OCI-LY1 (cell line): Measurements from ENCODE around the gene RAPGEF2.
A peak's percentile ranks its signal among the peaks of the same experiment; 100 is the strongest.

Experiments used
- H2AFZ ChIP-seq: fragments of 200-600 bp; sonication (generic), shearing (Covaris generic); 2 replicates; pipeline ENCODE4 v1.6.0; 2014; ENCODE audit warnings: antibody characterized with exemption, mild to moderate bottlenecking, low read length
- H3F3A ChIP-seq: fragments of 200-600 bp; sonication (generic), shearing (Covaris generic); 2 replicates; pipeline ENCODE4 v1.6.0; 2014; ENCODE audit warnings: mild to moderate bottlenecking, antibody characterized with exemption, low read length, moderate library complexity; ENCODE audit not compliant: insufficient read depth
- H3K27ac ChIP-seq: fragments of 200-600 bp; sonication (generic); 2 replicates; pipeline ENCODE4 v1.5.1; 2014; ENCODE audit warnings: low read length, mixed run types, mild to moderate bottlenecking, low read depth; ENCODE audit not compliant: poor library complexity, severe bottlenecking
- H3K27me3 ChIP-seq: fragments of 200-600 bp; sonication (generic); 2 replicates; pipeline ENCODE4 v1.6.0; 2014; ENCODE audit warnings: antibody characterized with exemption, mild to moderate bottlenecking, low read length, moderate library complexity; ENCODE audit not compliant: insufficient read depth
- H3K36me3 ChIP-seq: fragments of 200-600 bp; sonication (generic); 2 replicates; pipeline ENCODE4 v1.6.1; 2014; ENCODE audit warnings: mild to moderate bottlenecking, antibody characterized with exemption, low read length, moderate library complexity, mixed read lengths; ENCODE audit not compliant: insufficient read depth
- H3K4me1 ChIP-seq: fragments of 200-600 bp; sonication (generic); 2 replicates; pipeline ENCODE4 v1.5.1; 2014; ENCODE audit warnings: mild to moderate bottlenecking, low read length, moderate library complexity; ENCODE audit not compliant: insufficient read depth, severe bottlenecking
- H3K4me2 ChIP-seq: fragments of 200-600 bp; sonication (generic), shearing (Covaris generic); 2 replicates; pipeline ENCODE4 v1.6.1; 2014; ENCODE audit warnings: low read length
- H3K4me3 ChIP-seq: fragments of 200-600 bp; sonication (generic); 2 replicates; pipeline ENCODE4 v1.5.1; 2014; ENCODE audit warnings: low read length, low read depth, mild to moderate bottlenecking, mixed read lengths; ENCODE audit not compliant: poor library complexity, severe bottlenecking
- H3K79me2 ChIP-seq: fragments of 200-600 bp; shearing (Covaris generic); 2 replicates; pipeline ENCODE4 v1.6.1; 2016; ENCODE audit warnings: mixed run types, low read length, mixed read lengths; ENCODE audit not compliant: insufficient read depth
- H3K9ac ChIP-seq: fragments of 200-600 bp; sonication (generic), shearing (Covaris generic); 2 replicates; pipeline ENCODE4 v1.6.1; 2014; ENCODE audit warnings: mild to moderate bottlenecking, low read length, mixed read lengths
- H3K9me2 ChIP-seq: fragments of 200-600 bp; sonication (generic), shearing (Covaris generic); 2 replicates; pipeline ENCODE4 v1.6.1; 2014; ENCODE audit warnings: low read depth, mild to moderate bottlenecking, low read length, mixed read lengths
- H3K9me3 ChIP-seq: fragments of 200-600 bp; shearing (Covaris generic); 2 replicates; pipeline ENCODE4 v1.6.1; 2014; ENCODE audit warnings: low read length, mixed read lengths
- H4K20me1 ChIP-seq: fragments of 200-600 bp; sonication (generic), shearing (Covaris generic); 2 replicates; pipeline ENCODE4 v1.6.0; 2016; ENCODE audit warnings: mild to moderate bottlenecking, low read length; ENCODE audit not compliant: insufficient read depth
- EZH2 ChIP-seq: fragments of 200-600 bp; sonication (generic), shearing (Covaris generic); IDR thresholded peaks from 2 replicates; pipeline ENCODE4 v1.8.0; 2017; ENCODE audit warnings: borderline replicate concordance, mixed run types, mild to moderate bottlenecking, antibody characterized with exemption, low read length, moderate library complexity, mixed read lengths
- TF ChIP-seq, protein P1 (sequence below): fragments of 200-600 bp; sonication (generic), shearing (Covaris generic); IDR thresholded peaks from 2 replicates; pipeline ENCODE4 v1.5.1; 2017; ENCODE audit warnings: mild to moderate bottlenecking, antibody characterized with exemption, low read length, moderate library complexity, mixed read lengths

The RAPGEF2 gene

DNA sequence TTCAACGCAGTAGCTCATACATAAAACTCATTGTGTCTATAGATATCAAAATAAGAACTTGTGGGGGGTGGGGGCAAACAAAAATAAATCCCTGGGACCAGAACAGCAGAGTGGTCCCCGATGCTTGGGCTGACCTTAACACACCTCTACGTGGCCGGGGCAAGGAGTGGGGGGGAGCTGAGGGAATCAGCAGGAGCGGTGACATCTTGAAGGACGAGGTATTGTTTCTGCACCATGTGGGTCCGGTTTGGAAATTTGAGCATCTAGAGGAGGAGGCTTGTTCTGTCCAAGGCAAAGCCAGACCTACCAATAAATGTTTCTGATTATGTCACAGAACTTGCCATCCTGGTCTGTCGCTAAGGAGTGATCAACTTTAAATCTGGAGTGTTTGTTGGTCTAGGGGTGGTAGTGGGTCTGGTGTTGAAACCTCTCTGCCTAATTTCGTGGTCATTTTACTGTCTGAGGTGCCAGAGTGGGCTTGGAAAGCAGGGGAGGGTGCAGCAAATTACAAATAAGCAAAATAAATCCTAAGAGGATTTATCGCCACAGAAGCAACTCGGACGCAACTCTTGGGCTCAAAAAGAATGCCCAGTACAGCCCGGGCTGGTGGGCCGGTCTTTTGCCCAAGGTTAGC lies 774 bp upstream of the RAPGEF2 start:
- H3K27ac ChIP-seq, result no peak overlapping the region
- H3K4me1 ChIP-seq, result peaks cover 15% of the 10 kb centered on the region
- no peak for TF ChIP-seq EZH2
- TF ChIP-seq, protein P1, sequence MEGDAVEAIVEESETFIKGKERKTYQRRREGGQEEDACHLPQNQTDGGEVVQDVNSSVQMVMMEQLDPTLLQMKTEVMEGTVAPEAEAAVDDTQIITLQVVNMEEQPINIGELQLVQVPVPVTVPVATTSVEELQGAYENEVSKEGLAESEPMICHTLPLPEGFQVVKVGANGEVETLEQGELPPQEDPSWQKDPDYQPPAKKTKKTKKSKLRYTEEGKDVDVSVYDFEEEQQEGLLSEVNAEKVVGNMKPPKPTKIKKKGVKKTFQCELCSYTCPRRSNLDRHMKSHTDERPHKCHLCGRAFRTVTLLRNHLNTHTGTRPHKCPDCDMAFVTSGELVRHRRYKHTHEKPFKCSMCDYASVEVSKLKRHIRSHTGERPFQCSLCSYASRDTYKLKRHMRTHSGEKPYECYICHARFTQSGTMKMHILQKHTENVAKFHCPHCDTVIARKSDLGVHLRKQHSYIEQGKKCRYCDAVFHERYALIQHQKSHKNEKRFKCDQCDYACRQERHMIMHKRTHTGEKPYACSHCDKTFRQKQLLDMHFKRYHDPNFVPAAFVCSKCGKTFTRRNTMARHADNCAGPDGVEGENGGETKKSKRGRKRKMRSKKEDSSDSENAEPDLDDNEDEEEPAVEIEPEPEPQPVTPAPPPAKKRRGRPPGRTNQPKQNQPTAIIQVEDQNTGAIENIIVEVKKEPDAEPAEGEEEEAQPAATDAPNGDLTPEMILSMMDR, result no peak
- H2AFZ ChIP-seq, result no peak overlapping the region
- H3K79me2 ChIP-seq, result no peaks in the 10 kb centered on the region
- H3F3A ChIP-seq, result no peaks in the 10 kb centered on the region
- H3K4me2 ChIP-seq, result peak overlapping the region; percentile 87
- peak overlapping the region; percentile 79 for H3K4me3 ChIP-seq
- H4K20me1 ChIP-seq, result no peaks in the 10 kb centered on the region
- H3K27me3 ChIP-seq, result no peaks in the 10 kb centered on the region
- no peaks in the 10 kb centered on the region for H3K9me2 ChIP-seq
- H3K9ac ChIP-seq, result no peak overlapping the region
- H3K36me3 ChIP-seq, result no peaks in the 10 kb centered on the region
- no peaks in the 10 kb centered on the region for H3K9me3 ChIP-seq

DNA sequence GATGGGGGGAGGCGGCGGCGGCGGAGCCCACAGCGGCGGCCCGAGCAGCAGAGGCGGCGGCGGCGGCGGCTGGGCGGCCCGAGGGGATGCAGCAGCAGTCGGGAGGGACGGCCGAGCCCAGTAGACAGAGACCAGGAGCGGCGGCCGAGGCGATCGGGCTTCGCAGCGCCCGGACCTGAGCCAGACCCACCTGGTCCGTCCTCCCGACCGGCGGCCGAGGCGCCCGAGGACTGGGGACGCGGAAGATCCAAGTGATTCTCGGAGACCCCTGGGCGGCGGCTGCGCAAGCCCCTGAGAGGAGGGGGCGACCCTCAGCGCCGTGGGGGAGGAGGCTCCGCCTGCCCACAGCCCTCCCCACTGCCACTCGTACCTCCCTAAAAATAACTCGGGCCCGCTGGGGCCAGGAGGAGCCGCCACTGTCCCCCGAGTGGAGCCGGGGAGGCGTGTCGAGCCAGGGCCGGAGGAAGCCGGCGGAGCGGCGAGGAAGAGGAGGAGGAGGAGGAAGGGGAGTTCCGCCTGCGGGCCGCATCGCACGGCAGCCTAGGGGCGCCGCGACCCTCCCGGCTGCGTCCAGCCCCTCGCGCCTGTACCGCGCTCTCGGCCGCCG lies 608 bp downstream of the RAPGEF2 start:
- H3K9me2 ChIP-seq, result no peaks in the 10 kb centered on the region
- no peaks in the 10 kb centered on the region for H4K20me1 ChIP-seq
- no peaks in the 10 kb centered on the region for H3K9me3 ChIP-seq
- no peak overlapping the region for H2AFZ ChIP-seq
- H3K27ac ChIP-seq, result no peak overlapping the region
- H3F3A ChIP-seq, result no peaks in the 10 kb centered on the region
- H3K4me3 ChIP-seq, result peak overlapping the region; percentile 79
- peaks cover 15% of the 10 kb centered on the region for H3K4me1 ChIP-seq
- no peaks in the 10 kb centered on the region for H3K36me3 ChIP-seq
- TF ChIP-seq, protein P1, result no peak
- TF ChIP-seq EZH2, result no peak
- H3K27me3 ChIP-seq, result no peaks in the 10 kb centered on the region
- H3K9ac ChIP-seq, result peak overlapping the region; percentile 60
- H3K79me2 ChIP-seq, result no peaks in the 10 kb centered on the region
- H3K4me2 ChIP-seq, result peak overlapping the region; percentile 87

DNA sequence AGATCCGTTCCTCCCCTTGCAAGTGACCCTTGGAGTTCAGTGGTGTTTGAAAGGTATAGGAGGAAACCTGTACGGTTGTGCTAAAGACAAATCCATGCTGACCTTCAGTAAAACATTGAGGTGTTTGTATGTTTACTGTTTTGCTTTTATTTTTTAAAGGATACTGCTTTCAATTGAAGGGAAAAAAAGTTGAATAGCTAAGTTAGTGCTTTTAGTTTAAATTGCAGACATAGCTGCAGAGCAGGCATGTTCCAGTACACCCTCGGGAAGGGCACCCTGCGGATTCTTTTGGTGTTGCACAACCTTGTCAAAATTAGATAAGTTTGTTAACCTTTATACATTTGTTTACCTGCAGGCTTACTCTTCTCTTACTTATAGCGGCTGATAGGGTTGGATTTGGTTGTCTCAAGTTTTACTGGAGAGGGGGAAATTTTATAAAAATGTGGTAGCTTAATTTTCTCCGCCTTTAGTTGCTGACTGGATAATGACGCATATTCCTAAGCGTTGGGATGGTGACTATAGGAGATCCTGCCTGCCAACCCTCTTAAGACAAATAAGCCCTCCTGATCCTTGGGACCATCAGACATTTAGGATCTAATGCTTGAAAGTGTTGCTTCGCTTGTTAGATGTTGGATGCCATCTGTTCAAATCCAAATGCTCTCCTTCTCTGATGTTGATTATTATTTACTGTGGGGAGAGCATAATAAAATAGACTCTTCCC lies 2.0 kb downstream of the RAPGEF2 start:
- Histone ChIP-seq H3K27ac (no peak overlapping the region), H3K79me2 (no peaks in the 10 kb centered on the region), H3K4me2 (peak overlapping the region; percentile 62), H3K9me2 (no peaks in the 10 kb centered on the region), H3K36me3 (no peaks in the 10 kb centered on the region), H3K9ac (no peak overlapping the region), H4K20me1 (no peaks in the 10 kb centered on the region), H3K9me3 (no peaks in the 10 kb centered on the region), H3K4me3 (peak overlapping the region; percentile 48), H2AFZ (no peak overlapping the region), H3K4me1 (peaks cover 15% of the 10 kb centered on the region), H3F3A (no peaks in the 10 kb centered on the region), H3K27me3 (no peaks in the 10 kb centered on the region)
- TF ChIP-seq, protein P1, result no peak
- no peak for TF ChIP-seq EZH2
